GM12891 (cell line): ENCODE measurements around the gene AGXT.
"Not testable (repeated sequence)": the region's sequence is repeated elsewhere in the genome, so short reads cannot be mapped to it uniquely, and the experiment has no call there.

Source experiments
- DNase-seq: peaks from one replicate; pipeline ENCODE4 v3.0.0; 2011; ENCODE audit warnings: low spot score; ENCODE audit not compliant: insufficient read length
- FAIRE-seq: peaks from 2 replicates; lab custom pipeline; 2011; peaks lifted over from hg19 to GRCh38; lab: Jason Lieb, UNC
- PAX5 ChIP-seq: IDR thresholded peaks from 2 replicates; pipeline ENCODE4 v1.6.1; 2011; ENCODE audit warnings: low read length, moderate library complexity, mild to moderate bottlenecking; ENCODE audit not compliant: insufficient read depth, severe bottlenecking
- POLR2A ChIP-seq: IDR thresholded peaks from 2 replicates; pipeline ENCODE4 v1.6.1; 2011; ENCODE audit warnings: low read depth, low read length, control low read depth
- POLR2AphosphoS5 ChIP-seq: IDR thresholded peaks from 2 replicates; pipeline ENCODE4 v1.6.1; 2011; ENCODE audit warnings: low read depth, low read length, control low read depth
- POU2F2 ChIP-seq: IDR thresholded peaks from 2 replicates; pipeline ENCODE4 v1.6.1; 2011; ENCODE audit warnings: low read depth, mild to moderate bottlenecking, control low read depth, low read length, moderate library complexity
- SPI1 ChIP-seq: IDR thresholded peaks from 2 replicates; pipeline ENCODE4 v1.6.1; 2011; ENCODE audit warnings: low read depth, low read length, control low read depth
- TAF1 ChIP-seq: IDR thresholded peaks from 2 replicates; pipeline ENCODE4 v1.6.1; 2011; ENCODE audit warnings: low read depth, low read length, control low read depth

AGXT gene

DNA sequence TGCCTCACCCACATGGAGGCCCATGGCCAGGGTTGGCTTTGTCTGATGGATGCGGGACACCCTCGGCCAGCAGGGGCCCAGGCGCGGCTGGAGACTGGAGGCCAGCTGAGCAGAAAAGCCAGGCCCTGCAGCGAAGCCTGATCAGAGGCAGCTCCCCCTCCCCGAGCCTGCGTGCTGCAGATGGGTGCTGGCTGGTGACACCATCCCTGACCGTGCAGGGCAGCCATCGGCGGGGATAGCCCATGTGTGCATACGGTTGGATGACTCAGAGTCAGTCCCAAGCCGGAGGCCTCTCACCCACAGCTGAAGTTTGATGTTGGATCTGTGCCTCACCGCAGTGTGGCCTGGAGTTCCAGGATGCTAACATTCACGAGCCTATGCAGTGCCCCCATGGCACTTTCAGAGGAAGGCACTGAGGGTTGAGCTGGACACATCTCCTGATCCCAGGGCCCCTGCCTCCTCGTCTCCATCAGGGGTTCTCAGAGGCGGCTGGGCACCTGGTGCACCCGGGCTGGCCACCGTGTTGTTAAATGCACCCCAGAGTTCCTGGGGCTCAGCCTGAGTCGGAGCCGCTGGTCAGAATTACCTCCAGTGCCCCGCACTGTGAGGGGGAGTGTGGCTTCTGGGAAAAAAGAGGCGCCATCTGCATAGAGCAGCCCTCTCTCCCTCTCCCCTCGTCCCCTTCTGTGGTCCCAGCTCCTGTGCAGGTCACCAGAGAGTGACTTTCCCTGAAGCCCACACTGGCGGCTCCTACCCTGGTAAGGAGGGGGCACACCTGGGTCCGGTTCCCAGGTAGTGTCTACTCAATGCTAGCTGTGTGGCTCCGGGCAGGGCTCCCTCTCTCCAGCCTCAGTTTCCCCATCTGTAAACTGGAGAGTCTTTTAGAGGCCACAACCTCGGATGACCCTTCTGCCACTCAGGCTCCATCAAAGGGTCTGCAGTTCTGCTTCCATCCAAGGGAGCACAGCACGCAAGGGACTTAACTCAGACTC, 29.2 kb upstream of the AGXT start:
- no peak for DNase-seq
- FAIRE-seq = no peak

DNA sequence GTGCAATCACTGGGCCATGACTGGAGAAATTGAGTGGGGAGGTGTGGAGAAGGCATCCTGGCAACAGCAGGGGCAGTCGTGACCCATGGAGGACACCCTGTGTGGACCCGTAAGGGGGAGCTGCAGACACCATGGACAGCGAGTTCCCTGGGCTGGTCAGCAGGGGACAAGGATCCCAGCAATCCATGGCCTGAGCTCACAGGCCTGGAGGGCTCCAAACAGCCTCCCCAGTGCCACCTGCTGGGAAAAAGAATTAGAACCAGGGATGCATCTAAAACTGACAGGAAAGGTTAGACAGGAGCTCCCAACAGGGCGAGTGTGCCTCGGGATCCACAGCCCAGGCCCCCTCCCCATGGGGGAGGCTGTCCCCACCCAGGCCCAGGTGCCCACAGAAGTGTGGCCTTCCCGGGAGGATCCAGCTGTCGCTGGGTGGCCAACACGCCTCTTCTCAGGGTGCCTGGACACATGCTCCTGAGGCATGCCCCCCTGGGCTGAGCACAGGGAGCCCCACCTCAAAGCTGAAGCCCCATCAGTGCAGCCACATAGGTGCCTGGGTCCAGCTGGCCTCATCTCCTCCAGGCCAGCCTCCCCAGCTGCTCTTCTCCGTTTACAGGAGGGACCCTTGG, 28.1 kb upstream of the AGXT start:
- FAIRE-seq = no peak
- TF ChIP-seq POU2F2 (no peak), SPI1 (no peak), PAX5 (no peak), POLR2A (no peak), TAF1 (no peak), POLR2AphosphoS5 (no peak)

More for the DNA sequence above, 29.2 kb upstream of the AGXT start:
- TF ChIP-seq POU2F2 (no peak), POLR2A (no peak), TAF1 (no peak), PAX5 (no peak), SPI1 (no peak), POLR2AphosphoS5 (no peak)

DNA sequence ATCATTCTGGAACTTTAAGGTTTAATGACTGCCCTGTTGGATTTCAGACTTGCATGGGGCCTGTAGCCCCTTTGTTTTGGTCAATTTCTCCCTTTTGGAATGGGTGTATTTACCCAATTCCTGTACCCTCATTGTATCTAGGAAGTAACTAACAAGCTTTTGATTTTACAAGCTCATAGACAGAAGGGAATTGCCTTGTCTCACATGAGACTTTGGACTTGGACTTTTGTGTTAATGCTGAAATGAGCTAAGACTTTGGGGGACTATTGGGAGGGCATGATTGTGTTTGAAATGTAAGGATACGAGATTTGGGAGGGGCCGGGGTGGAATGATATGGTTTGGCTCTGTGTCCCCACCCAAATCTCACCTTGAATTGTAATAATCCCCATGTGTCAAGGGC, 22.3 kb upstream of the AGXT start:
- not testable (repeated sequence) for DNase-seq, FAIRE-seq

More for the DNA sequence above, 28.1 kb upstream of the AGXT start:
- no peak for DNase-seq

DNA sequence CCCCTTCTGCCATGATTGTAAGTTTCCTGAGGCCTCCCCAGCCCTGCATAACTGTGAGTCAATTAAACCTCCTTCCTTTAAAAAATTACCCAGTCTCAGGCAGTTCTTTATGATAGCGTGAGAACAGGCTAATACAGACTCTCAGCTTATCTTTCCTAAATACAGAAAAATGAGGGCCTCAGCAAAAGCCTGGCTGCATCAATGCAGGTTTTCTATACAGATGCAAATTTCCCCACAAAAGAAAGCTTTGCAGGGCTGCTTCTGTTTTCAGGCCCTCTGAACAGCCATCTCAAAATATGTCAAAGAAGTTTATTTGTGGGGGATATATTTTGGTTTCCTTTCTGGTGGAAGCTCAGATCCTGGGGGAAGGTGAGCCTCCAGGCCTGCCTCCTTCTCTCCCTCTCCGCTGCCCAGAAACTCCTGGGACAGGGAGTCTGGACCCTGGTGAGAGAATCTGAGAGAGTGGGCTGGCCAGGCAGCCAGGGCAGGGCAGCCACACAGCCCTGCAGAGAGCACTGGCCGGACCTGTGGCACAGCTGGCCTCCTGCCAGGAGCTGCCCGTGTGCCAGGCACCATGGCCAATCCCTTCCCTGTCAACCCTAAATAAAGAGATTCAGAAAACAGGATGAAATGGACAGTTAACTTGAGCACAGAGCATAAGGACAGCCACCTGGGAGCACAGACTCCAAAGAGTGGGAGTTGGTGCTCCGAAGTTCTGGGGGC, 21.6 kb upstream of the AGXT start:
- DNase-seq (no peak), FAIRE-seq (no peak)
- TF ChIP-seq POU2F2 (no peak), TAF1 (no peak)

DNA sequence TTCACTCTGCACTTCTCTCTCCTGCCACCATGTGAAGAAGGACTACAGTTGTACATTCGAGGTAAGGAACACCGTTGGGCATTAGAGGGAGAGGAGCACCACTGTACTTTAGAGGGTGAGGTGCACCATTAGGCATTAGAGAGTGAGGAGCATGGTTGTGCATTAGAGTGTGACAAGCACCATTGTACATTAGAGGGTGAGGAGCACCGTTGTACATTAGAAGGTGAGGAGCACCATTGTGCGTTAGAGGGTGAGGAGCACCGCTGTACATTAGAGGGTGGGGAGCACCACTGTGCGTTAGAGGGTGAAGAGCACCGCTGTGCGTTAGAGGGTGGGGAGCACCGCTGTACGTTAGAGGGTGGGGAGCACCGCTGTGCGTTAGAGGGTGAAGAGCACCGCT, 20.8 kb upstream of the AGXT start:
- FAIRE-seq (no peak), DNase-seq (no peak)
- no peak for TF ChIP-seq SPI1
- no peak for TF ChIP-seq POLR2AphosphoS5
- no peak for TF ChIP-seq PAX5
- no peak for TF ChIP-seq POLR2A
- no peak for TF ChIP-seq TAF1
- no peak for TF ChIP-seq POU2F2

DNA sequence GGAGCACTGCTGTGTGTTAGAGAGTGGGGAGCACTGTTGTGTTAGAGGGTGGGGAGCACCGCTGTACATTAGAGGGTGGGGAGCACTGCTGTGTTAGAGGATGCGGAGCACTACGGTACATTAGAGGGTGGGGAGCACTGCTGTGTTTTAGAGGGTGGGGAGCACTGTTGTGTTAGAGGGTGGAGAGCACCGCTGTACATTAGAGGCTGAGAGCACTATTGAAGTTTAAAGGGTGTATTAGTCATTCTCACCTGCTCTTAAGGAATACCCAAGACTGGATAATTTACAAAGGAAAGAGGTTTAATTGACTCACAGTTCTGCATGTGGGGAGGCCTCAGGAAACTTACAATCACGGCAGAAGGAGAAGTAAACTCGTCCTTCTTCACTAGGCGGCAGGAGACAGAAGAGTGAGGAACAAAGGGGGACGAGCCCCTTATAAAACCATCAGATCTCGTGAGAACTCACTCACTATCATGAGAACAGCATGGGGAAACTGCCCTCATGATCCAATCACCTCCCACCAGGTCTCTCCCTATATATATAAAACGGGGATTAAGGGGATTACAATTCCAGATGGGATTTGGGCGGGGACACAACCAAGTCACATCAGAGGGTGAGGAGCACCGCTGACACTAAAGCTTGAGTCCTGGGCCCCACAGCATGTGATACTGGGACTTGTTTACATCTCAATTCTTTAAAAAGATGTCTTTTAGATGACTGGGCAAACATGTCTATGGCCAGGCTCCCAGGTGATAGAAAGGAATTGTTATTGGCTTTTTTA, 19.5 kb upstream of the AGXT start:
- no peak for DNase-seq
- FAIRE-seq = no peak
- no peak for TF ChIP-seq SPI1
- no peak for TF ChIP-seq POU2F2
- no peak for TF ChIP-seq TAF1
- no peak for TF ChIP-seq POLR2A
- no peak for TF ChIP-seq PAX5
- TF ChIP-seq POLR2AphosphoS5 = no peak

DNA sequence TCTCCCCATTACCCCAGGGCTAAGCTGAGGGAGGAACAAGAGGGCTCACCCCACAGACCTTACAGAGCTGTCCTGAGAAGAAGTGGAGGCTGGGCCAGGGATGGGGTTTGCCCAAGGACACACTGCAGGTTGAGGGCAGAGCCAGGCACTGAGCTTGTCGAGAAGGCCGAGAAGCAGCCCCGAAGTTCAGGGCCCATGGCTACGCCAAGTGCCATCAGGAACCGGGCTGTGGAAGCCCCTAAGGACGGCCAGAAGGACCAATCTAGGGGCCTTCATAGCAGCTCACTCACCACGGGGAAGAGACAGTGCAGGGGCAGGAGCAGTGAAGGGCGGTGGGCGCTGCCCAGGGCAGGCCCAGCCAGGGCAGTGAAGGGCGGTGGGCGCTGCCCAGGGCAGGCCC, 18.6 kb upstream of the AGXT start:
- FAIRE-seq (no peak), DNase-seq (no peak)
- TF ChIP-seq PAX5 (no peak), SPI1 (no peak), POU2F2 (no peak), POLR2A (no peak), TAF1 (no peak), POLR2AphosphoS5 (no peak)

DNA sequence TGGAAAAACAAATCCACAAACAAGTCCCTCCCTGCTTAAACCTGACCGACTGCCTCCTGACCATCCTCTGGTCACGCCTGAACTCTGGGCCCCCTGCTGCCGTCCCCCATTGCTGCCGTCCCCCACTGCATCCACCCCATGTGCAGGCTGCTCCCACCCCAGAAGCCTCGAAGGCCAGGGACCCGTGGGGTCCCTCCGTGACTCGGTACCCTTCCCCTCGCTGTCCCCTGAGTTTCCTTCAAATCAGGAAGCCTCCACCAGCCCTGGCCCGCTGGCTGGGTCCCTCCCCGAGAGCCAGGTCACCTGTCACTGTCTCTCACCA, 17.9 kb upstream of the AGXT start:
- TF ChIP-seq PAX5 (no peak), POLR2AphosphoS5 (no peak), POLR2A (no peak), SPI1 (no peak), POU2F2 (no peak), TAF1 (no peak)
- DNase-seq = no peak
- FAIRE-seq = no peak
